BE2C (cell line): ENCODE measurements around the gene CTTN.

Source experiments
- DNase-seq: peaks from one replicate; pipeline ENCODE4 v3.0.0-alpha.2; 2020
- H3K27me3 ChIP-seq: fragments of 250-450 bp; sonication (Bioruptor Pico); 2 replicates; pipeline ENCODE4 v1.5.1; 2020; ENCODE audit warnings: mild to moderate bottlenecking
- H3K36me3 ChIP-seq: fragments of 250-450 bp; sonication (Bioruptor Pico); 2 replicates; pipeline ENCODE4 v1.5.1; 2020; ENCODE audit warnings: mild to moderate bottlenecking
- H3K4me1 ChIP-seq: fragments of 250-450 bp; sonication (Bioruptor Pico); 2 replicates; pipeline ENCODE4 v1.5.1; 2020
- H3K4me3 ChIP-seq: 2 replicates; pipeline ENCODE4 v1.5.1; 2011; ENCODE audit warnings: low read depth, low read length
- H3K9me3 ChIP-seq: fragments of 250-450 bp; sonication (Bioruptor Pico); 2 replicates; pipeline ENCODE4 v1.5.1; 2020
- TF ChIP-seq, protein P1 (sequence below): IDR thresholded peaks from 2 replicates; pipeline ENCODE4 v1.5.1; 2012; ENCODE audit warnings: mild to moderate bottlenecking, low read depth, low read length

The CTTN gene

GRCh38 chr11:70468256-70469195, 70.2 kb downstream of the CTTN start:
- DNase-seq = no peak
- Histone ChIP-seq H3K9me3 (no peaks in the 10 kb centered on the region), H3K27me3 (no peaks in the 10 kb centered on the region), H3K4me1 (no peaks in the 10 kb centered on the region), H3K36me3 (no peaks in the 10 kb centered on the region), H3K4me3 (no peak overlapping the region)
- TF ChIP-seq, protein P1, sequence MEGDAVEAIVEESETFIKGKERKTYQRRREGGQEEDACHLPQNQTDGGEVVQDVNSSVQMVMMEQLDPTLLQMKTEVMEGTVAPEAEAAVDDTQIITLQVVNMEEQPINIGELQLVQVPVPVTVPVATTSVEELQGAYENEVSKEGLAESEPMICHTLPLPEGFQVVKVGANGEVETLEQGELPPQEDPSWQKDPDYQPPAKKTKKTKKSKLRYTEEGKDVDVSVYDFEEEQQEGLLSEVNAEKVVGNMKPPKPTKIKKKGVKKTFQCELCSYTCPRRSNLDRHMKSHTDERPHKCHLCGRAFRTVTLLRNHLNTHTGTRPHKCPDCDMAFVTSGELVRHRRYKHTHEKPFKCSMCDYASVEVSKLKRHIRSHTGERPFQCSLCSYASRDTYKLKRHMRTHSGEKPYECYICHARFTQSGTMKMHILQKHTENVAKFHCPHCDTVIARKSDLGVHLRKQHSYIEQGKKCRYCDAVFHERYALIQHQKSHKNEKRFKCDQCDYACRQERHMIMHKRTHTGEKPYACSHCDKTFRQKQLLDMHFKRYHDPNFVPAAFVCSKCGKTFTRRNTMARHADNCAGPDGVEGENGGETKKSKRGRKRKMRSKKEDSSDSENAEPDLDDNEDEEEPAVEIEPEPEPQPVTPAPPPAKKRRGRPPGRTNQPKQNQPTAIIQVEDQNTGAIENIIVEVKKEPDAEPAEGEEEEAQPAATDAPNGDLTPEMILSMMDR = no peak

DNA sequence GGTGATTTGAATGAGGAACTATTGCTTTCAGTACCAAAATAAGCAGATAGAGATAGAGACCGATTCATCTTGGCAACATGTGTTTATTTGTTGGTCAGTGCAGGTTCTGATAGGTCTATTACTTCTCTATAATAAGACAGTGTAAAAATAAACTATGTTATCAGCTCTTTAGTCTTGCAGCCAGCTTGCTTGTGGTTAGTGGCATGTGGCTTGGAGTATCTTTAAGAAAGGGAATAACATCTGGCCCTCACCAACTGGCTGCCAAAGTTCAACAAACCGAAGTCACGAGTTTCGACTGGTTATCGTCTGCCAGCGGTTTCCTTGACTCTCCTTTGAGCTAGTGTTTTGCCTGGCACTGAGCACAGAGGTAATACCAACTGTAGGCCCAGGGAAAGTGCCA, 71.8 kb downstream of the CTTN start:
- Histone ChIP-seq H3K36me3 (no peaks in the 10 kb centered on the region), H3K9me3 (no peaks in the 10 kb centered on the region), H3K4me1 (no peaks in the 10 kb centered on the region), H3K4me3 (no peak overlapping the region), H3K27me3 (no peaks in the 10 kb centered on the region)
- no peak for DNase-seq
- TF ChIP-seq, protein P1 = no peak

GRCh38 chr11:70471254-70471653, 72.9 kb downstream of the CTTN start:
- TF ChIP-seq, protein P1 = peak; percentile 52
- no peaks in the 10 kb centered on the region for H3K27me3 ChIP-seq
- H3K4me1 ChIP-seq = no peaks in the 10 kb centered on the region
- no peak overlapping the region for H3K4me3 ChIP-seq
- no peaks in the 10 kb centered on the region for H3K36me3 ChIP-seq
- H3K9me3 ChIP-seq = no peaks in the 10 kb centered on the region
- DNase-seq = peak; percentile 51

- H3K27me3 ChIP-seq = no peaks in the 10 kb centered on the region
- H3K4me1 ChIP-seq = no peaks in the 10 kb centered on the region
- DNase-seq = no peak
Measured at GRCh38 chr11:70472240-70472639, 73.9 kb downstream of the CTTN start.

DNA sequence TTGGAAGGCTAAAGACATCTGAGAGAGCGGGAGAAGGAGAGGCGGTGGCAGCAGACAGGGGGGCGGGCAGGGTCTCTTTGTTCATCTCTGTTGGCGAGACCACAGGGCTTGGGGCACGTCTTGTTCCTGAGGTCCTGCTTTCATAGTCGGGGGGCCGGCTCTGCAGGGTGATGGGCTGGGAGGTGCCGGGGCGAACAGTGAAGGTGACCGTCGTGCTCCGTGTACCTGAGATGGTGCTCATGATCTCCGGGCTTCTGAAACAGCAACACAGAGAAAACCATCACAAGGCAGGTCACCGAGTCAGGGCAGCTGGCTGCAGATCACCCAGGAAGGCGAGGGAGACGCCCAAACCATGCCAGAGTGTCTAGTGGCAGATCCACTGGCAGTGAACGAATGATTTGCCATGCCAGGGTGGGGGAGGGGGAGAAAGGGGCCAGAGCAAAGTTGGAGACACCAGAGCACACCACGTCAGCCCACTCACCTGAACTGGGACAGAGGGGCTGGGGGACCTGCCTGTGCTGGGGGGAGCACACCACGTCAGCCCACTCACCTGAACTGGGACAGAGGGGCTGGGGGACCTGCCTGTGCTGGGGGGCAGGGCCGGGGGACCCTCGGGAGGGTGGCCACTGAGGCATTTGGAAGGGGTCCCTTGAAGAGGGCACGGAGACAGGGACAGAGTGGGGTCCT, 75.0 kb downstream of the CTTN start:
- Histone ChIP-seq H3K4me3 (no peak overlapping the region), H3K4me1 (no peaks in the 10 kb centered on the region; the same call in 1 of the 2 replicates), H3K36me3 (no peaks in the 10 kb centered on the region), H3K27me3 (no peaks in the 10 kb centered on the region), H3K9me3 (no peaks in the 10 kb centered on the region)
- TF ChIP-seq, protein P1 = no peak
- DNase-seq = no peak

More at GRCh38 chr11:70472240-70472639, 73.9 kb downstream of the CTTN start:
- Histone ChIP-seq H3K9me3 (no peaks in the 10 kb centered on the region), H3K4me3 (no peak overlapping the region), H3K36me3 (no peaks in the 10 kb centered on the region)
- TF ChIP-seq, protein P1 = no peak
